GM12878 (cell line): ENCODE measurements around the gene KIAA1671. TPM values are rescaled to one million over a fixed set of nuclear protein-coding genes. Genes with fewer than 3 reads are reported as not detected.

ENCODE experiments used
- ATAC-seq: fragments of 200-7000 bp; cut with Tn5 transposase; 3 replicates; pipeline ENCODE4 v1.9.1; 2020; ENCODE audit warnings: mild to moderate bottlenecking, moderate library complexity
- BruUV-seq: library from RNA; stranded (reverse); fragments of 400-500 nt; replicated peaks from 2 replicates; lab custom pipeline; 2021; lab: Mats Ljungman, UMichigan
- CTCF ChIA-PET: fragments of 300-600 bp; sonication (Branson Sonifier 250); formaldehyde crosslinking; extraction: SDS; loops from one replicate; lab custom pipeline; 2021; ENCODE audit warnings: inconsistent platforms; lab: Yijun Ruan, JAX
- POLR2A ChIA-PET: fragments of 350-600 bp; formaldehyde crosslinking; extraction: SDS; loops from one replicate; lab custom pipeline; 2021; ENCODE audit warnings: inconsistent platforms; lab: Charles Lee
- RAD21 ChIA-PET: fragments of 300-600 bp; sonication (Branson Sonifier 250); formaldehyde crosslinking; loops from one replicate; lab custom pipeline; 2023; ENCODE audit warnings: antibody characterized with exemption; ENCODE audit not compliant: unreplicated experiment; lab: Charles Lee
- SMC1A ChIA-PET: fragments of 300-600 bp; sonication (Branson Sonifier 250); formaldehyde crosslinking; loops from one replicate; lab custom pipeline; 2023; ENCODE audit not compliant: unreplicated experiment, uncharacterized antibody; lab: Charles Lee
- DNase-seq: peaks from one replicate; pipeline ENCODE4 v3.0.0-alpha.2; 2011; ENCODE audit warnings: low read depth, low spot score
- FAIRE-seq: peaks from 3 replicates; lab custom pipeline; 2011; peaks lifted over from hg19 to GRCh38; lab: Jason Lieb, UNC
- H2AFZ ChIP-seq: 2 replicates; pipeline ENCODE4 v1.6.0; 2011; ENCODE audit warnings: low read depth, low read length, control low read depth; ENCODE audit not compliant: control insufficient read depth
- H3K27ac ChIP-seq: 2 replicates; pipeline ENCODE4 v1.5.1; 2011; ENCODE audit warnings: control low read depth; ENCODE audit not compliant: control insufficient read depth, insufficient read depth
- H3K27me3 ChIP-seq, 2 experiments: replicated peaks in 1 of 2; 2 replicates each; pipeline versions ENCODE4 v1.6.0 to v1.6.1; 2011; ENCODE audit warnings: low read length in 1 of 2; ENCODE audit not compliant: control insufficient read depth in 2 of 2, insufficient read depth in 2 of 2
- H3K36me3 ChIP-seq, 2 experiments: 2 replicates each; pipeline ENCODE4 v1.5.1; 2011; ENCODE audit warnings: low read length in 1 of 2; ENCODE audit not compliant: control insufficient read depth in 2 of 2, insufficient read depth in 2 of 2
- H3K4me1 ChIP-seq: 2 replicates; pipeline ENCODE4 v1.6.1; 2011; ENCODE audit warnings: mild to moderate bottlenecking, low read length, moderate library complexity, mixed read lengths; ENCODE audit not compliant: control insufficient read depth, insufficient read depth
- H3K4me2 ChIP-seq: 2 replicates; pipeline ENCODE4 v1.6.0; 2011; ENCODE audit warnings: control low read depth; ENCODE audit not compliant: control insufficient read depth, insufficient read depth
- H3K4me3 ChIP-seq: fragments of 200-600 bp; sonication (generic); 2 replicates; pipeline ENCODE4 v1.5.1; 2016
- H3K79me2 ChIP-seq: 2 replicates; pipeline ENCODE4 v1.6.0; 2011; ENCODE audit warnings: low read length; ENCODE audit not compliant: control insufficient read depth, insufficient read depth
- H3K9ac ChIP-seq: 2 replicates; pipeline ENCODE4 v1.8.0; 2011; ENCODE audit warnings: low read length, control low read depth, mixed read lengths; ENCODE audit not compliant: control insufficient read depth, insufficient read depth
- H3K9me3 ChIP-seq: replicated peaks from 3 replicates; pipeline ENCODE4 v1.5.1; 2011; ENCODE audit warnings: mild to moderate bottlenecking, low read length; ENCODE audit not compliant: control insufficient read depth, insufficient read depth
- H4K20me1 ChIP-seq: 2 replicates; pipeline ENCODE4 v1.6.0; 2011; ENCODE audit not compliant: control insufficient read depth, insufficient read depth
- ATF7 ChIP-seq: fragments of 450-650 bp; IDR thresholded peaks from 2 replicates; pipeline ENCODE4 v1.6.1; 2016; ENCODE audit warnings: low read depth, mild to moderate bottlenecking
- BCL11A ChIP-seq: IDR thresholded peaks from 2 replicates; pipeline ENCODE4 v1.6.1; 2011; ENCODE audit warnings: low read depth, low read length
- CREB1 ChIP-seq: IDR thresholded peaks from 2 replicates; pipeline ENCODE4 v1.6.1; 2012; ENCODE audit warnings: low read depth, mild to moderate bottlenecking, inconsistent platforms
- RAD21 ChIP-seq: IDR thresholded peaks from 2 replicates; pipeline ENCODE4 v1.6.1; 2011; ENCODE audit warnings: mild to moderate bottlenecking, low read depth, low read length, moderate library complexity; ENCODE audit not compliant: insufficient read depth
- ZZZ3 ChIP-seq: IDR thresholded peaks from 2 replicates; pipeline ENCODE4 v1.6.1; 2011; ENCODE audit warnings: low read depth; ENCODE audit not compliant: control insufficient read depth, insufficient read length
- WGBS: methylation state at CpG from one replicate; pipeline ENCODE4 v1.1.6; 2016; ENCODE audit warnings: low lambda C conversion rate; ENCODE audit not compliant: insufficient replicate concordance, insufficient coverage; ENCODE audit errors: missing lambda C conversion rate; 5-methylcytosine and 5-hydroxymethylcytosine counted together
- in situ Hi-C: fragments of 300-500 bp; cut with MboI; formaldehyde crosslinking; loops from 9 replicates; pipeline ENCODE4 v1.14.3; 2018; ENCODE audit warnings: mixed read lengths
- intact Hi-C: fragments of 100-400 bp; cut with micrococcal nuclease; formaldehyde crosslinking; loops from one replicate; pipeline ENCODE4 v1.14.2; 2022; ENCODE audit not compliant: unreplicated experiment
- polyA plus RNA-seq, 11 experiments: library from polyadenylated mRNA; depleted of rRNA in 4 of 11; unstranded in 6 of 11; stranded (reverse) in 5 of 11; fragments of >200 nt; fragmentation: Nextera tagmentation in 4 of 11; fragmentation: Illumina TruSeq in 1 of 11; extraction: Ambion mirVana in 4 of 11; extraction: Trizol in 1 of 11; gene quantifications; 1 replicate in 1 of 11; 2 replicates in 10 of 11; pipeline versions ENCODE4 v1.2.1 to v1.2.3, GENCODE V29; 2011 to 2016; ENCODE audit warnings: inconsistent platforms in 2 of 11, missing spikeins in 2 of 11, low read depth in 1 of 11
- total RNA-seq, 4 experiments: library from RNA; depleted of rRNA in 3 of 4; stranded (reverse); fragments of >200 nt in 3 of 4; fragmentation: Illumina TruSeq in 1 of 4; extraction: Trizol in 1 of 4; gene quantifications; 2 replicates each; pipeline versions ENCODE4 v1.2.1 to v1.2.3, GENCODE V29; 2013 to 2021
- TF ChIP-seq, protein P1 (sequence below): IDR thresholded peaks from 2 replicates; pipeline ENCODE4 v1.6.1; 2012; ENCODE audit warnings: low read length, inconsistent platforms
- TF ChIP-seq, protein P2 (sequence below): fragments of 450-650 bp; IDR thresholded peaks from 2 replicates; pipeline ENCODE4 v1.6.1; 2017; ENCODE audit warnings: mild to moderate bottlenecking
- TF ChIP-seq, protein P3 (sequence below): IDR thresholded peaks from 2 replicates; pipeline ENCODE4 v1.6.1; 2011; ENCODE audit warnings: borderline replicate concordance, low read depth, mild to moderate bottlenecking, moderate library complexity, low read length; ENCODE audit not compliant: insufficient read depth, poor library complexity, severe bottlenecking
- TF ChIP-seq, protein P4 (sequence below): IDR thresholded peaks from 2 replicates; pipeline ENCODE4 v1.6.1; 2012; ENCODE audit warnings: mild to moderate bottlenecking, low read depth, low read length
- TF ChIP-seq, protein P5 (sequence below): IDR thresholded peaks from 2 replicates; pipeline ENCODE4 v1.6.1; 2012; ENCODE audit warnings: improper control_type of control experiment, low read depth, low read length; ENCODE audit not compliant: insufficient replicate concordance

The KIAA1671 gene
- total and polyA plus RNA-seq, 10 of the 15 experiments (the other 5 are each of a cell fraction or from before 2014, with no cell fraction given) = 0.05 to 2.7 (median 0.33) TPM

DNA sequence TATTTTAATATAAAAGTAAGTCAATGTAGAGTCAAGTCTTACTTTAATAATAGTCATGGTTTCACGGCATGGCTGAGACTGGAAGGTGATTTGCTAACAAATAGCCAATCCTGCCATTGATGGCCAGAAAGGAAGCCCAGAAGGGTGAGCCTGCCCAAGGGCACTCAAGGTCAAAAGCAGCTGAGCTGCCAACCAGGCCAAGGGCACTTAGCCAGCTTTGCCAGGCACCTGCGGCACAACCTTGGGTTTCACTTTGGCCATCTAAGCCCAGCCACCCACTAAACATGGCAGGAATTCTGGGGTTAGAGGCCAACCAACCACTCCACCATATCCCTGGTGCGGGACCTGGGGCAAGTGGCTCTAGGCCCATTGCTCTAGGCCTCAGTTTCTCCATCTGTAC is 10.2 kb upstream of the KIAA1671 start:
- H3K4me3 ChIP-seq = no peak overlapping the region
- no peak overlapping the region for H3K9ac ChIP-seq
- H3K79me2 ChIP-seq = no peaks in the 10 kb centered on the region
- H4K20me1 ChIP-seq = no peaks in the 10 kb centered on the region
- H3K9me3 ChIP-seq = no peaks in the 10 kb centered on the region
- H3K36me3 ChIP-seq = no peaks in the 10 kb centered on the region
- DNase-seq (no peak), ATAC-seq (no peak), FAIRE-seq (no peak)
- ChIA-PET RAD21 (no interaction called here), POLR2A (no interaction called here), SMC1A (no interaction called here), CTCF (interaction anchor here (1.0 to 4.1 kb wide), 3 partner anchors 106 to 114 kb away, joined by 4 to 20 read pairs (median 5); no protein-coding TSS in a partner anchor)
- no peak overlapping the region for H2AFZ ChIP-seq
- no peaks in the 10 kb centered on the region for H3K4me1 ChIP-seq
- intact Hi-C loops = no loop called here
- BruUV-seq = no TSS peak
- in situ Hi-C loops = no loop called here
- no peak overlapping the region for H3K4me2 ChIP-seq
- H3K27ac ChIP-seq = no peak overlapping the region
- H3K27me3 ChIP-seq = no peaks in the 10 kb centered on the region; a peak in 1 of 4 replicates
- WGBS = 78% methylated on average over 3 of the region's 3 CpGs
- TF ChIP-seq, protein P1, sequence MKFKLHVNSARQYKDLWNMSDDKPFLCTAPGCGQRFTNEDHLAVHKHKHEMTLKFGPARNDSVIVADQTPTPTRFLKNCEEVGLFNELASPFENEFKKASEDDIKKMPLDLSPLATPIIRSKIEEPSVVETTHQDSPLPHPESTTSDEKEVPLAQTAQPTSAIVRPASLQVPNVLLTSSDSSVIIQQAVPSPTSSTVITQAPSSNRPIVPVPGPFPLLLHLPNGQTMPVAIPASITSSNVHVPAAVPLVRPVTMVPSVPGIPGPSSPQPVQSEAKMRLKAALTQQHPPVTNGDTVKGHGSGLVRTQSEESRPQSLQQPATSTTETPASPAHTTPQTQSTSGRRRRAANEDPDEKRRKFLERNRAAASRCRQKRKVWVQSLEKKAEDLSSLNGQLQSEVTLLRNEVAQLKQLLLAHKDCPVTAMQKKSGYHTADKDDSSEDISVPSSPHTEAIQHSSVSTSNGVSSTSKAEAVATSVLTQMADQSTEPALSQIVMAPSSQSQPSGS = no peak
- TF ChIP-seq BCL11A (no peak), ATF7 (no peak), CREB1 (no peak), ZZZ3 (no peak), RAD21 (no peak)
- TF ChIP-seq, protein P2, sequence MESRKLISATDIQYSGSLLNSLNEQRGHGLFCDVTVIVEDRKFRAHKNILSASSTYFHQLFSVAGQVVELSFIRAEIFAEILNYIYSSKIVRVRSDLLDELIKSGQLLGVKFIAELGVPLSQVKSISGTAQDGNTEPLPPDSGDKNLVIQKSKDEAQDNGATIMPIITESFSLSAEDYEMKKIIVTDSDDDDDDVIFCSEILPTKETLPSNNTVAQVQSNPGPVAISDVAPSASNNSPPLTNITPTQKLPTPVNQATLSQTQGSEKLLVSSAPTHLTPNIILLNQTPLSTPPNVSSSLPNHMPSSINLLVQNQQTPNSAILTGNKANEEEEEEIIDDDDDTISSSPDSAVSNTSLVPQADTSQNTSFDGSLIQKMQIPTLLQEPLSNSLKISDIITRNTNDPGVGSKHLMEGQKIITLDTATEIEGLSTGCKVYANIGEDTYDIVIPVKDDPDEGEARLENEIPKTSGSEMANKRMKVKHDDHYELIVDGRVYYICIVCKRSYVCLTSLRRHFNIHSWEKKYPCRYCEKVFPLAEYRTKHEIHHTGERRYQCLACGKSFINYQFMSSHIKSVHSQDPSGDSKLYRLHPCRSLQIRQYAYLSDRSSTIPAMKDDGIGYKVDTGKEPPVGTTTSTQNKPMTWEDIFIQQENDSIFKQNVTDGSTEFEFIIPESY = no peak
- TF ChIP-seq, protein P3, sequence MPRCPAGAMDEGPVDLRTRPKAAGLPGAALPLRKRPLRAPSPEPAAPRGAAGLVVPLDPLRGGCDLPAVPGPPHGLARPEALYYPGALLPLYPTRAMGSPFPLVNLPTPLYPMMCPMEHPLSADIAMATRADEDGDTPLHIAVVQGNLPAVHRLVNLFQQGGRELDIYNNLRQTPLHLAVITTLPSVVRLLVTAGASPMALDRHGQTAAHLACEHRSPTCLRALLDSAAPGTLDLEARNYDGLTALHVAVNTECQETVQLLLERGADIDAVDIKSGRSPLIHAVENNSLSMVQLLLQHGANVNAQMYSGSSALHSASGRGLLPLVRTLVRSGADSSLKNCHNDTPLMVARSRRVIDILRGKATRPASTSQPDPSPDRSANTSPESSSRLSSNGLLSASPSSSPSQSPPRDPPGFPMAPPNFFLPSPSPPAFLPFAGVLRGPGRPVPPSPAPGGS = no peak
- TF ChIP-seq, protein P4, sequence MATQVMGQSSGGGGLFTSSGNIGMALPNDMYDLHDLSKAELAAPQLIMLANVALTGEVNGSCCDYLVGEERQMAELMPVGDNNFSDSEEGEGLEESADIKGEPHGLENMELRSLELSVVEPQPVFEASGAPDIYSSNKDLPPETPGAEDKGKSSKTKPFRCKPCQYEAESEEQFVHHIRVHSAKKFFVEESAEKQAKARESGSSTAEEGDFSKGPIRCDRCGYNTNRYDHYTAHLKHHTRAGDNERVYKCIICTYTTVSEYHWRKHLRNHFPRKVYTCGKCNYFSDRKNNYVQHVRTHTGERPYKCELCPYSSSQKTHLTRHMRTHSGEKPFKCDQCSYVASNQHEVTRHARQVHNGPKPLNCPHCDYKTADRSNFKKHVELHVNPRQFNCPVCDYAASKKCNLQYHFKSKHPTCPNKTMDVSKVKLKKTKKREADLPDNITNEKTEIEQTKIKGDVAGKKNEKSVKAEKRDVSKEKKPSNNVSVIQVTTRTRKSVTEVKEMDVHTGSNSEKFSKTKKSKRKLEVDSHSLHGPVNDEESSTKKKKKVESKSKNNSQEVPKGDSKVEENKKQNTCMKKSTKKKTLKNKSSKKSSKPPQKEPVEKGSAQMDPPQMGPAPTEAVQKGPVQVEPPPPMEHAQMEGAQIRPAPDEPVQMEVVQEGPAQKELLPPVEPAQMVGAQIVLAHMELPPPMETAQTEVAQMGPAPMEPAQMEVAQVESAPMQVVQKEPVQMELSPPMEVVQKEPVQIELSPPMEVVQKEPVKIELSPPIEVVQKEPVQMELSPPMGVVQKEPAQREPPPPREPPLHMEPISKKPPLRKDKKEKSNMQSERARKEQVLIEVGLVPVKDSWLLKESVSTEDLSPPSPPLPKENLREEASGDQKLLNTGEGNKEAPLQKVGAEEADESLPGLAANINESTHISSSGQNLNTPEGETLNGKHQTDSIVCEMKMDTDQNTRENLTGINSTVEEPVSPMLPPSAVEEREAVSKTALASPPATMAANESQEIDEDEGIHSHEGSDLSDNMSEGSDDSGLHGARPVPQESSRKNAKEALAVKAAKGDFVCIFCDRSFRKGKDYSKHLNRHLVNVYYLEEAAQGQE = no peak
- TF ChIP-seq, protein P5, sequence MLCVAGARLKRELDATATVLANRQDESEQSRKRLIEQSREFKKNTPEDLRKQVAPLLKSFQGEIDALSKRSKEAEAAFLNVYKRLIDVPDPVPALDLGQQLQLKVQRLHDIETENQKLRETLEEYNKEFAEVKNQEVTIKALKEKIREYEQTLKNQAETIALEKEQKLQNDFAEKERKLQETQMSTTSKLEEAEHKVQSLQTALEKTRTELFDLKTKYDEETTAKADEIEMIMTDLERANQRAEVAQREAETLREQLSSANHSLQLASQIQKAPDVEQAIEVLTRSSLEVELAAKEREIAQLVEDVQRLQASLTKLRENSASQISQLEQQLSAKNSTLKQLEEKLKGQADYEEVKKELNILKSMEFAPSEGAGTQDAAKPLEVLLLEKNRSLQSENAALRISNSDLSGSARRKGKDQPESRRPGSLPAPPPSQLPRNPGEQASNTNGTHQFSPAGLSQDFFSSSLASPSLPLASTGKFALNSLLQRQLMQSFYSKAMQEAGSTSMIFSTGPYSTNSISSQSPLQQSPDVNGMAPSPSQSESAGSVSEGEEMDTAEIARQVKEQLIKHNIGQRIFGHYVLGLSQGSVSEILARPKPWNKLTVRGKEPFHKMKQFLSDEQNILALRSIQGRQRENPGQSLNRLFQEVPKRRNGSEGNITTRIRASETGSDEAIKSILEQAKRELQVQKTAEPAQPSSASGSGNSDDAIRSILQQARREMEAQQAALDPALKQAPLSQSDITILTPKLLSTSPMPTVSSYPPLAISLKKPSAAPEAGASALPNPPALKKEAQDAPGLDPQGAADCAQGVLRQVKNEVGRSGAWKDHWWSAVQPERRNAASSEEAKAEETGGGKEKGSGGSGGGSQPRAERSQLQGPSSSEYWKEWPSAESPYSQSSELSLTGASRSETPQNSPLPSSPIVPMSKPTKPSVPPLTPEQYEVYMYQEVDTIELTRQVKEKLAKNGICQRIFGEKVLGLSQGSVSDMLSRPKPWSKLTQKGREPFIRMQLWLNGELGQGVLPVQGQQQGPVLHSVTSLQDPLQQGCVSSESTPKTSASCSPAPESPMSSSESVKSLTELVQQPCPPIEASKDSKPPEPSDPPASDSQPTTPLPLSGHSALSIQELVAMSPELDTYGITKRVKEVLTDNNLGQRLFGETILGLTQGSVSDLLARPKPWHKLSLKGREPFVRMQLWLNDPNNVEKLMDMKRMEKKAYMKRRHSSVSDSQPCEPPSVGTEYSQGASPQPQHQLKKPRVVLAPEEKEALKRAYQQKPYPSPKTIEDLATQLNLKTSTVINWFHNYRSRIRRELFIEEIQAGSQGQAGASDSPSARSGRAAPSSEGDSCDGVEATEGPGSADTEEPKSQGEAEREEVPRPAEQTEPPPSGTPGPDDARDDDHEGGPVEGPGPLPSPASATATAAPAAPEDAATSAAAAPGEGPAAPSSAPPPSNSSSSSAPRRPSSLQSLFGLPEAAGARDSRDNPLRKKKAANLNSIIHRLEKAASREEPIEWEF = no peak
